ENCODE results near the gene KCTD6. TPM values are rescaled to one million over a fixed set of nuclear protein-coding genes. Genes with fewer than 3 reads are reported as not detected.

Gene KCTD6
- total RNA-seq, 2 donors from 2014 or later, result 9.5 to 10.6 TPM

DNA sequence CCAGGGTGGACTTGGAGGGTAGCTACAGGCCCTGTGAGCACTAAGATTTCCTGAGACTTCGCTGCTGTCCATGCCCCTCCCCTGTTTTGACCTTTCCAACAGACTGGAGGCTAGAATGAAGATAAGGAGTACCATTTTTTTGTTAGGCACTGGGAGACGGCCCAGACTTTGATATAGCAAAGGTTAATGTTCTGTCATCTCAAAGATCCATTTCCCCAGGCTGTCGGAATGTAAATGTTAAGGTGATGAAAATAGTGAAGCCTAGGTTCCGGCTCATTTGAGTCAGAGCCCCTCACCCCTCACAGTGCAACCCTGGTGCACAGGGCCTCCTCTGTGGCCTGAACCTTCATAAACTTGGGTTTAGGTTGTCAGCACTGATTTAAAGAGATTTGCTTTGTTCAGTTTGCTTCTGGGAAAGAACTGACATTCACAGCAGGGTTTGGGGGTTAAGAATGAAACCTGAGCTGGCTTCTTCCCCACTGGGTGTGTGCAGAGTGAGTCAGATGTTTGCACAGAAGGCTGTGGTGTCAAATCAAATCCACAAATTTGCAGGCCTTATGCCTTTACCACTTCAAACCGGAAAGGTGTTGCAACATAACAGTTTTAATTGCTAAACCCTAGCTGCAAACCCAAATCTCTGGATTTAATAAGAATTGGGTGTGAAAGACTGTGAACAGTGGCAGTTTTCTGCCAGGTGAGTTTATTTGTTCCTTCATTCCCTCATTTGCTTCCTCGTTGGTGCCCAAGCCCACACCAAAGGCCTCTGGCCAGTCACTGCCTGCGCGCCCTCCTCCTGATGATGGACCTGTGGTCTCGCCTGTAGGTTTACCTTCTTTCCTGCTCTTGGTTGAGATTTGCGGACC lies 20.6 kb upstream of the KCTD6 start:
- Histone ChIP-seq H3K4me3 (no peak overlapping the region), H3K4me1 (peaks cover 0 to 22% of the 10 kb centered on the region in 2 donors), H3K27me3 (no peaks in the 10 kb centered on the region), H3K27ac (peak overlapping the region; percentile 21 to 49), H3K9me3 (no peaks in the 10 kb centered on the region), H3K36me3 (no peaks in the 10 kb centered on the region)
- no peak for DNase-seq (ENCODE audit: low spot score)
- TF ChIP-seq, protein P1, sequence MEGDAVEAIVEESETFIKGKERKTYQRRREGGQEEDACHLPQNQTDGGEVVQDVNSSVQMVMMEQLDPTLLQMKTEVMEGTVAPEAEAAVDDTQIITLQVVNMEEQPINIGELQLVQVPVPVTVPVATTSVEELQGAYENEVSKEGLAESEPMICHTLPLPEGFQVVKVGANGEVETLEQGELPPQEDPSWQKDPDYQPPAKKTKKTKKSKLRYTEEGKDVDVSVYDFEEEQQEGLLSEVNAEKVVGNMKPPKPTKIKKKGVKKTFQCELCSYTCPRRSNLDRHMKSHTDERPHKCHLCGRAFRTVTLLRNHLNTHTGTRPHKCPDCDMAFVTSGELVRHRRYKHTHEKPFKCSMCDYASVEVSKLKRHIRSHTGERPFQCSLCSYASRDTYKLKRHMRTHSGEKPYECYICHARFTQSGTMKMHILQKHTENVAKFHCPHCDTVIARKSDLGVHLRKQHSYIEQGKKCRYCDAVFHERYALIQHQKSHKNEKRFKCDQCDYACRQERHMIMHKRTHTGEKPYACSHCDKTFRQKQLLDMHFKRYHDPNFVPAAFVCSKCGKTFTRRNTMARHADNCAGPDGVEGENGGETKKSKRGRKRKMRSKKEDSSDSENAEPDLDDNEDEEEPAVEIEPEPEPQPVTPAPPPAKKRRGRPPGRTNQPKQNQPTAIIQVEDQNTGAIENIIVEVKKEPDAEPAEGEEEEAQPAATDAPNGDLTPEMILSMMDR (IDR thresholded peaks at IDR 0.05), result no peak

DNA sequence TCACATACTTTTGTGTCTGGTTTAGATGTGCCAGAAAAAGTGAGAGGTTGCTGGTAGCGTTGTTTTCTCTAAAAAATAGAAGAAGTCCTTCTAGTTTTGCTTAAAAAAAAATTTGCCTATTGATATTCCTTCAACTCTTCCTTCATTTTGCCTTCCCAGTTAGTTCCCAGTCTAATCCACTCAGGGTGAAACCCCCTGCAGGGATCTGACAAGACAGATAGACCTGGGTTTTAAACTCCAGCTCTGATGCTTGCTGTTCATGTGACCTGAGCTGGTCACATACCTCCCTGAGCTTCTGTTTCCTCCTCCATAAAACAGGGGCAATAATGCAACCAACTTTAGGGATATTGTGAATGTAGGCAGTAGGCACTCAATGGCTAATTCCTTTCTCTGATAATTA lies 18.6 kb upstream of the KCTD6 start:
- no peak overlapping the region for H3K27ac ChIP-seq
- peaks cover 0 to 22% of the 10 kb centered on the region in 2 donors for H3K4me1 ChIP-seq
- H3K4me3 ChIP-seq, result no peak overlapping the region
- H3K36me3 ChIP-seq, result no peaks in the 10 kb centered on the region
- H3K9me3 ChIP-seq, result no peaks in the 10 kb centered on the region
- no peaks in the 10 kb centered on the region for H3K27me3 ChIP-seq
- DNase-seq (ENCODE audit: low spot score), result no peak
- TF ChIP-seq, protein P1 (IDR thresholded peaks at IDR 0.05), result no peak

DNA sequence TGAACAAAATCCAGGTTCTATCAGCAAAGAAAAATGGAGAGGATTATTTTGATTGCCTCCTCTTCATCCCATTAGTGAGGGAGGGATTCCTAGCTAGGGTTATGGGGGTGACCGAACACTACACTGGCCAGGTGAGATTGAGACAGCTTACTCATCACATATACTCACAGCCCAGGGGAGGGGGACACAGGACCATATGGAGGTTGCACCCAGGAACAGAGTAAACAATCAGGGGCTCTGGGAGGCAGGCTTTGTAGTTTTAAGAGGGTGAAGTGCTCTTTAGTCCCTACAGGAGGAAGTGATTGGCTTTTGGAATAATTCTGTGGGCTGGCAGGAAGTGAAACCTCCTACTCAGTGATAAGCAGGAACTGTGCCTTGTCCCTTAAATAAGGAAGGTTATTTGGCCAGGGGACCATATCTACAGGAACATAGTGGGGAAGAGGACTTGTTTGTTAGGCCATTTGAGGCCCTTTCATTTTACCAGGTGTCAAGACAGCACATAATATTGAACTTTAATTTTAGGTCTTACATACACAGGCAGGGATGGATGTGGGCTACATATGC lies 17.5 kb upstream of the KCTD6 start:
- Histone ChIP-seq H3K36me3 (no peaks in the 10 kb centered on the region), H3K27ac (no peak overlapping the region), H3K9me3 (no peaks in the 10 kb centered on the region)

DNA sequence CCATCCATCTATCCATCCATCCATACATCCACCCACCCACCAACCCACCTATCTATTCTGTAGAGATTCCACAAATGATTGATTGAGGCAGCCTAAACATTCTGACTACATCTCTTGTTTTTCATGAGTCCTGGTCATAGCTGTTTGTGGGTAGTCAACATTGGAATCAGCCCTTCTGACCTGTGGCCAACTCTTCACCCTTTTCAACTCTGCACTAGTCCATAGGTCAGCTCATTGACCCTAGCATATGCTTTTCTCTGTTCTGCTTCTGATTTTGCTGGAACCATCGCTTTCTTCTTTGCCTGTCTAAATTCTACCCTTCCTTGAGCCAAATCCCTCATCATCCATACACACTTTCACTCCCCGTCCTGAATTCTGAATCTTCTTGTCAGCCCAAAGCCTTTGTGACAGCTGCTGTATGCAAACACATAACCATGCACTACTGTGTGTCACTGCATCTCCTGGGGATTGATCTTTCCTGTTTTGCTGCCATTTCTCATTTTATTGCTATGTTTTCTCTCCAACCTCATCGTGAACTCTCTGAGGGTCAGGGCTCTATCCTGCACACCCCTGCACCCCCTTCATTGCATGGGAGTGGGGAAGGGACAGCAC lies 16.8 kb upstream of the KCTD6 start:
- H3K36me3 ChIP-seq, result no peaks in the 10 kb centered on the region
- H3K27ac ChIP-seq, result no peak overlapping the region
- peaks cover 0 to 22% of the 10 kb centered on the region in 2 donors for H3K4me1 ChIP-seq
- H3K27me3 ChIP-seq, result no peaks in the 10 kb centered on the region
- no peaks in the 10 kb centered on the region for H3K9me3 ChIP-seq
- DNase-seq (ENCODE audit: low spot score), result no peak
- no peak overlapping the region for H3K4me3 ChIP-seq
- TF ChIP-seq, protein P1 (IDR thresholded peaks at IDR 0.05), result no peak

More for the DNA sequence above, 17.5 kb upstream of the KCTD6 start:
- no peak overlapping the region for H3K4me3 ChIP-seq
- no peak for DNase-seq (ENCODE audit: low spot score)
- H3K4me1 ChIP-seq, result peaks cover 0 to 22% of the 10 kb centered on the region in 2 donors
- TF ChIP-seq, protein P1 (IDR thresholded peaks at IDR 0.05), result no peak
- no peaks in the 10 kb centered on the region for H3K27me3 ChIP-seq

DNA sequence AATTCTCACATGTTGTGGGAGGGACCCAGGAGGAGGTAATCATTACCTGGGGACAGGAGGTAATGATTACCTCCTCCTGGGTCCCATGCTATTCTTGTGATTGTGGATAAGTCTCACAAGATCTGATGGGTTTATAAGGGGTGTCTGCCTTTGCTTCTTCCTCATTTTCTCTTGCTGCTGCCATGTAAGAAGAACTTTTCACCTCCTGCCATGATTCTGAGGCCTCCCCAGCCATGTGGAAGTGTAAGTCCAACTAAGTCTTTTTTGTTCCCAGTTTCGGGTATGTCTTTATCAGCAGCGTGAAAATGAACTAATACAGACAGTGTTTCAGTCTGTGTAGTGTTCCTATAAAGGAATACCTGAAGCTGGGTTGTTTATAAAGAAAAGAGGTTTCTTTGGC lies 13.1 kb upstream of the KCTD6 start:
- peaks cover 0 to 15% of the 10 kb centered on the region in 2 donors for H3K4me1 ChIP-seq
- H3K27ac ChIP-seq, result no peak overlapping the region
- TF ChIP-seq, protein P1 (IDR thresholded peaks at IDR 0.05), result no peak
- H3K9me3 ChIP-seq, result no peaks in the 10 kb centered on the region
- DNase-seq (ENCODE audit: low spot score), result no peak
- no peaks in the 10 kb centered on the region for H3K36me3 ChIP-seq
- H3K27me3 ChIP-seq, result no peaks in the 10 kb centered on the region
- no peak overlapping the region for H3K4me3 ChIP-seq
